NCI-H2029 treated with DMSO at 0.1 percent for 48 hours (cell line): ENCODE data around the gene MAP3K12.

Experiments used
- DNase-seq: peaks from one replicate; lab custom pipeline; 2025; lab: John Stamatoyannopoulos, UW

Gene MAP3K12

DNA sequence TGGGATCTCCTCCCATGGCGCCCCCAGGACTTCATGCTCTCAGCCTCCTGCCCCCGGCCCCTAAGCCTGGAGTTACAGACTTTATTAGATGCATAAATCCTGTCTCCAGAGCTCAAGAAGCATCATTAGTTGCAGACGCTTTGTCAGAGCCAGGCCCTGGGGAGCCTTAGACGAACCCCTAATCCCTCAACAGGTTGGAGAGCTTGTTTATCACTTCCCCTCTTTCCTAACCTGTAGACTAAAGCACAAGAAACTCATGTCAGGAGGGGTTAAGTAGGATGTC, 8.3 kb upstream of the MAP3K12 start:
- DNase-seq = no peak

DNA sequence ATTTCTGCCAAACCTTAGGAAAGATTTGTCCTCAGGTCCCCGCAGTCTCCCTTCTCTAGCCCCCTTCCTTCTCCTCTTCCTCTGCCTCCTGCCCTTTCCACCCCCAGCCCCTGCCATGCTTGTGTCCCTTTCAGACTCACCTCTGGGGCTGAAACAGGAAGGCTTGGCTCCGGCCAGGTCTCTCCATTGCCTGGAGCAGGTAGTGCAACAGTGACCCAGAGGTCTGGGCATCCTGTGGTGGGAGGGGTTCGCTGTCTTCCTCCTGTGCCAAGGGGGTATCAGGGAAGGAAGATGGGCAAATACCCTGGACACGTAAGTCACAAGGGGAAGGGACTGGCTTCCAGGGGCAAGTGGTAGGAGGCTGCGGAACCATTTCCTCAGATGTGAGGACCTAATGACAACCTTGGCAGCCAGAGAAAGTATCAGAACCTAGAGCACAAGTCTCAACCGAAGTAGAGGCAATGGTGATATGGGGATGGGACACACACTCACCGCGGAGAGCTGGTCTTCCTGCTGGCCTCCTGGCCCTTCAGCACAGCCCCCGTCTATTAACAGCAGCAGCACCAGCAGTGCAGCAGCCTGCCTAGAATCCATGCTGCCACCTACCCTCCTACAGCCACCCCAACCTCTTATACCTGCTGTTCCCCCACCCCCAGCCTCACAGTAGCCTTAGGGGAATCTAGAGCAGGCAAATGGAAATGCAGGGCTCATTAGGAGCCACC, 7.8 kb upstream of the MAP3K12 start, which contains the start of gene NPFF:
Gene NPFF, minus strand, starts transcription at position 604 of the 722 bp plus-strand sequence. Its CDS starts 10 bp downstream, at position 594.
- DNase-seq = no peak

DNA sequence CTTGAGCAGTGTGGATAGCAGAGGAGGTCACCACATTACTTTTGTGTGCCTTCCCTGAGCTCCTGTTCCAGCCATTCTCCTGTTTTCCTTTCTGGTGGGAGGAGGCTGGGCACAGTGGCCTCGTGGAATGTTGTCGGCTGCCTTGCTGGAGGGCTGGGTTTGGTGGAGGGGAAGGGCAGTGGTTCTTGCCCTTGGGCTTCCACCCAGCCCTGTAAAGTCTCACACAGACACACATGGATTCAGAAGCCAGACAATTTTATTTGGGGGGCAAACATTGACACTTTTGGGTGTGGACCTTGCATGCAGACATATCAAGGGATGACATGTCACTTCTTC, 7.2 kb upstream of the MAP3K12 start:
- DNase-seq = no peak

DNA sequence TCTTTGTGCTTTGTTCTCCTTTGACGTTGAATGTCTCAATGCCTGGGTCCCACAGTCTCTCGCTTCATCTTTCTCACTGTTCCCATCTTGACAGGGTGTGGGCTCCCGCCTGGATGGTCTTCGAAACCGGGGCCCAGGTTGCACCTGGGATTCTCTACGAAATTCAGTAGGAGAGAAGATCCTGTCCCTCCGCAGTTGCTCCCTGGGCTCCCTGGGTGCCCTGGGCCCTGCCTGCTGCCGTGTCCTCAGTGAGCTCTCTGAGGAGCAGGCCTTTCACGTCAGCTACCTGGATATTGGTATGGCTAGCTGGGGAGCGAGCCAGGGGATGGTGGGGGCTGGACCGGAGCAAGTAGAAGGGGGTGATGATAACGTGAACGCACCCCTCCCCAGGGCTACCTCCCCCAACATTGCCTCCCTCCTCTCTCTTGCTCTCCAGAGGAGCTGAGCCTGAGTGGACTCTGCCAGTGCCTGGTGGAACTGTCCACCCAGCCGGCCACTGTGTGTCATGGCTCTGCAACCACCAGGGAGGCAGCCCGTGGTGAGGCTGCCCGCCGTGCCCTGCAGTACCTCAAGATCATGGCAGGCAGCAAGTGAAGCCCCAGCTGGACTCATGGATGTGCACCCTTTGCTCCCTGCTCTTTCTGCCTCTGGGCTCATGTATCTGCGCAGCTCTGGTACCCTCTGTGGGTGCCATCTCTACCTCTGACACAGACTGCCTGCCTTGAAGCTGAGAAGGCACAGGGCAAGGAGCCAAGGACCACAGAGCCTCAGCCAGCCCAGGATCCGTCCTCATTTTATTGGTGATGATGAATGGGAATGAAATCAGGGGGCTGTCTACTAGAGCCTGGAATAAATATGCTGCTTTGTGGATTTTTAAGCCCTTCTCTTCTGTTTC, 6.5 kb upstream of the MAP3K12 start:
- no peak for DNase-seq

DNA sequence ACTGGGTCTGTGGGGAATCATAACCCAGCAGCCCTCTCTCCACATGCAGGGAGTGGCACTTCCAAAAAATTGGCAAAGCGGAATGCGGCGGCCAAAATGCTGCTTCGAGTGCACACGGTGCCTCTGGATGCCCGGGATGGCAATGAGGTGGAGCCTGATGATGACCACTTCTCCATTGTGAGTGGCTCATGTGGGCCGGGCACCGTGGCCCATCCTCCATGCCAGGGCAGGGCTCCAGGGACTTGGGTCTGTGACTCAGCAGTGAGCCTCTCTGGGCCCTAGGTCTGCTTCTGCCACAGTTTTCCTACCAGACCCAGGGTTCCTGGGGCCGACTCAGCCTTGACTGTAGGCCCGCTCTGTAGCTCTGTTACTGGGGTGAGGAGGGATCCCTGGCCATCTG, 5.8 kb upstream of the MAP3K12 start:
- DNase-seq = no peak

DNA sequence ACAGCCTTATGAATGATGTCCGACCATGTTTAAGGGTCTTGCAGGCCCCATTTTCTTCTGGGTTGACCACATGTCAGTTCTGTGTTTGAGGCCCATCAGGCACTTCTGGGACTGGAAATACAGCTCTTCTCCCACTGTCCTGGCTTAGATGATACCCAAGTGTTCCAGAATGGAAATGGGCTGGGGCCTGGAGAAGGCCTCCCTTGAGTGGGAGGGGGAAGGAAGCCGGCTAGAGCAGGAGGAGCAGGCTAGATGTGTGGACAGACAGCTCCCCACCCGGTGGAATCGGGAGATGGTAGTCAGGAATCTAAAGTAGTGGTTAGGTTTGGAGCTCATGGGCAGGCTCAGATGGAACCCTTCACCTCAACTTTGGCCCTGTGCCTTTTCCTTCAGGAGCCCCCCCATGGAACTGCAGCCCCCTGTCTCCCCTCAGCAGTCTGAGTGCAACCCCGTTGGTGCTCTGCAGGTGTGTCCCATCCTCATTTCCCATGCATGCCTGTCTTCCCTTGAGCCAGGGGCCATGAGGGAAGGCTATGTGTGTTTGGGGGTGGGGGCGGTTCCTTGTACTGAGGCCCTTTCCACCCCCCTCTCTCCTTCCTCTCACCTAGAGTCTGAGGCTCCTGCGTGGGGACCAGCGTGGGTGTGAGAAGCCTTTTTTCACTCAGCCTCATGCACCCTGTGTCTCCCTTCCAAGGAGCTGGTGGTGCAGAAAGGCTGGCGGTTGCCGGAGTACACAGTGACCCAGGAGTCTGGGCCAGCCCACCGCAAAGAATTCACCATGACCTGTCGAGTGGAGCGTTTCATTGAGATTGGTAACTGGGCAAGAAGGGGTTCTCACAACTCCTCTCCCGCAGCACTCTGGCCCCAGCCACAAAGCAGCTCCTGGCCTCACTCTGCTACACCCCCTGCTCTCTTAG, 5.0 kb upstream of the MAP3K12 start:
- no peak for DNase-seq

DNA sequence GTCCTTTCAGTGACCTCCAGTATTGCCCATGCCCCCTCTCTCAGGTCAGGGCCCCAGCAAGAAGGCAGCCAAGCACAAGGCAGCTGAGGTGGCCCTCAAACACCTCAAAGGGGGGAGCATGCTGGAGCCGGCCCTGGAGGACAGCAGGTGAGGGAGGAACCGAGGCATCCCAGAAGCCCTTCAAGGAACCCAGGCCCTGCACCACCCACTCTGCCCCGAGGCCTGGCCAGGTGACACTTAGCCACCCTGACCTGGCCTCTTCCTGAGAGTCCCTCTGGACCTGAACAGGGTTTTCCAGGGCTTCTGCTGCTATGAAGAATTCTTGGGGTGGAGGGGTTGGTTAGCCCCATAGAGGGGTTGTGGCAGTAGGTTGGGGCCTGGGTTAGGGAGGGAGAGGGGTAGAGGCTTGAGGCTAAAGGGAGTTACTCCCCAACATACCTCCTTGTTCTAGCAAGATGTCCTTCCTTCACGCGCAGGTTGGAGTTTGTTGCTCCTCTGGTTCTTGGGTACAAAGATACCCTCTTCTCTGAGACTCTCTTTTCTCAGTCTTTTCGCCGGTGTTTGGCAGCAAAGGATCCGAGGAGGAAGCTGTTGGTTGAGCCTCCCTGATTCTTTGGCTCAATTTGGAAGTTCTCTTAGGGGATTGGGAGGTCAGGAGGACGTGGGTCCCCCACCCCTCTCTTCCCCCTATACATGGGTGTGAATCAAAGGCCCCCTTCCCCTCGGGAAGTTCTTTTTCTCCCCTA, 3.9 kb upstream of the MAP3K12 start:
- DNase-seq = no peak

DNA sequence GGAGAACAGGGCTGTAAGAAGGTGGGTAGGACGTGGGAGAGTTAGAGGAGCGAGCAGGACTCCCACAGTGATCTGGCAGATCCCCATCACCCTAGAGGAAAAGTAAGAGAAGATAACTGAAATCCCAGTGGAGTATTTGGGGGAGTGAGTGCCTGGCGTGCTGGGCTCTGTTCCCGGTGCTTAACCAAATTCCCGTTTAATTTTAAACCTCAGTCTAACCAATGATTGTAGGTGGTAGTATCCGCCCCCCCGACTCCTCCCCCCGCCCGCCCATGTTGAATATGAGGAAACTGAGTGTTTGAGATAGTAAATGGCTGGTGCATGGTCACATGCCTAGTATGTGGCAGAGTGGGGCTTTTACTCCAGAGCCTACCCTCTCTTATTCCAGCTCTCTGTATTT, 3.1 kb upstream of the MAP3K12 start:
- no peak for DNase-seq

DNA sequence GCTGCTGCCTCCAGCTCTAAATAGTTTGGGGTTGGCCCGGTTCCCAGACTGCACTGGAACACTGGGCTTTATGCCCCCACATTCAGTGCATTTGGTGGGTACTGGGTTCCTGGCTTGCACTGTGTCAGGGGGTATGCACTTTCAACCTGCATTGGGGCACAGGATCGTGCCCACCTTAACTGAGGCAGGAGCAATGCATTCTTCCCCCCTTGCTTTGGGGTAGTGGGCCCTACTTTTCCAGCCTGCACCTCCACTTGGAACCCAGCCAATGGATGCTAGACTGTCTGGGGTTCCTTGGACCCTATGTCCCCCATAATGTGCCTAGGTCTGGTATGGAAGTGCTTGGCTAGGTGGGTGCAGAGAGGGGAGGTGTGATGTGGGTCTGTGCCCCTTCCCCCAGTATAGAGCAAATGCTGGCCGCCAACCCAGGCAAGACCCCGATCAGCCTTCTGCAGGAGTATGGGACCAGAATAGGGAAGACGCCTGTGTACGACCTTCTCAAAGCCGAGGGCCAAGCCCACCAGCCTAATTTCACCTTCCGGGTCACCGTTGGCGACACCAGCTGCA, 2.4 kb upstream of the MAP3K12 start:
- no peak for DNase-seq

DNA sequence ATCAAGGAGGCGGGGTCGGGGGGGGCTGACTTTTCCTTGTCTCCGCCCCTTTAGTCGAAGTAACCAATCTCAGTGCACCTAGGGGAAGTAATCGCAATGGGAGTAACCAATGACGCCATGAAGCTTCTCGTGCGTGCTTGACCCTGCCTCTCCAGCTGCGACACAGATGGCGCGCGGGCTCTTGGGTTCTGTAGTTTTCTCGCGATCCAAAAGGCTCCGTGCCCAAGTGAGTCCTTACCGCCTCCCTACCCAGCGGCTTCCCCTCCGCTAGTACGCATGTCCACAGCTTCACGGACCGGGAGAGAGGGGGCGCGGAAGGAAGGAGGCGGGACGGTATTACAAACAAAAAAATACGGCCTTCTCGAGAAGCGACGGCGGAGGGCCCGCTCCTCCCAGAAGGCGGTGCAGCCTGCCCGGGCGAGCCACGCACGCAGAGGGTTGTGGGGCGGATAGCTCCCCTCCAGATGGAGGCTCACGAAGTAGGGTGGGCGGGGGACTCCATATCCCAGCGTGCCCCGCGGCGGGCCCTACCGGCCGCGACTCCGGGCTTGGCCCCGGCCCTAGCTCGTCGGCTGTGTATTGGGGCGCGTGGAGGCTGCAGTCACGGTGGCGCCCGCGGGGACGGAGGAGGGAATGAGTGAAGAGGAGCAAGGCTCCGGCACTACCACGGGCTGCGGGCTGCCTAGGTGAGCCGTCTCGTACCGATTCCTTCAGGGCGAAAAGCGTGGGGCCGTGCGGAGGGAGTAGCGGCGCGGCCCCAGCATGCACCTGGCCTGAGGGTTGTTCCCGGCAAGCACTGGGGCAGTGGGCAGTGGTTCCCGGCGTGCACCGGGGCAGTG, 1.7 kb upstream of the MAP3K12 start, which contains the start of gene TARBP2:
Gene TARBP2, plus strand, starts transcription at position 508 of the 839 bp plus-strand sequence. Its CDS starts 126 bp downstream, at position 634.
- peak; percentile 98 for DNase-seq

DNA sequence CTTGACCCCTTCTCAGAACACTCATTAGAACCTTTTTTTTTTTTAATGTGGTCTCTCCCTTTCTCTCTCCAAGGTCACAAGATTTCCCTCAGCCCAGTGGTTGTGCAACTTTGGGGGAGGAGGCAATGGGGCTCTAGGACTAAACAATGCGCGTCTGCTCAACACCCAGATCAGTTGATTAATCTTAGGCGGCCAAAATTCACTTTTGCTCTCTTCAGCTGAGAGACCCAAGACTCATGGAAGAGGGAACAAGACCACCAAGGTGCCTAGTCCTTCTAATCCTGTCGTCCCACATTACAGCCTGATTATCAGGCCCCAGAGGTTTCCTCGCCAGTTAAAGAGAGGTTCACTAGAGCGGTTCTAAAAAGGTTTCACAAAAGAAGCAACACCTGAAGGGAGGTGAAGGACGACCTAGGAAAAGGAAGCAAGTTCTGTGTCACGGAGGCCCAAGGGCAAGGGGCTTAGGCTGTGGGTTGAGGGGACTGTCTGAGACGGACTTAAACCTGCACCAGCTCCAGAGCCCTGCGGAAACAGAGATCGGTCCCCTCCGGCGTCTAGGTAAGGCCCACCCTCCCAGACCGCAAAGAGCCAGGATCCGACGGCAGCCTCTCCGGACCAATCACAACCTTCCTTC, 1.0 kb upstream of the MAP3K12 start:
- no peak for DNase-seq

DNA sequence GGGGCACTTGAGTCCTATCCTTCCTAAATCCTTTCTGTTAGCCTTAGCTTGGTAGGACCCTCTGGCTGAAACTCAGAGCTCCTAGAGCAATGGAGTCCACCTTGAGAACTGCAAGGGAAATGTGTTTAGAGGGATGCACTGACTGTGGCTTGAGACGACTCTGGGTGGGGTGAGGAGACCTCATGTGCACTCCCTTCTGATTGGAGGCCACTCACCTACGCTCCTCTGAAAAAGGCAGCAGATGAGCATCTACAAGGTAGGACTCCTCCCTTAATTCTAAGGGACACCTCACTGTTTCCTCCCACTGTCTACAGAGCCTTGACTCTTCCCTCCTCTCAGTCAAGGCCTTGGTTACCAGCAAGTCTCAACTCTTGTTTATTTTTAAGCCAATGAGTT, 1.0 kb downstream of the MAP3K12 start:
- DNase-seq = no peak

DNA sequence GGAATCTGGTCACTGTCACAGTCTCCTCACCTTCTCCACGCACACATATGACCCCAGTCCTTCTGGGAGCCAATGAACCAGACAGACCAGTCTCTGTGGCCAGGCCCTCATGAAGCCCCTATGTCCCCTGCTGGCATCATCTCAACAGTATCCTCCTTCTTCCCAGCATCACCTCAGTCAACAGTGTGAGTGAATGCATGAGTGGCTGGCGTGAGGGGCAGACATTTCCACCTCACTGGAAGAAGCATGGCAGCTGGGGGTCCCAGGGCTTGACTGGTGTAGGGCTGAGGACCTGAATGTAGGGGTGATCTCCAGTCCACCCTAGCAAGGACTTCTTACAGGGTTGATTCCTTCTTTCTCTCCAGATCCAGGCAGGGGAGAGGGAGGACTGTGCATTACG, 1.8 kb downstream of the MAP3K12 start:
- no peak for DNase-seq

DNA sequence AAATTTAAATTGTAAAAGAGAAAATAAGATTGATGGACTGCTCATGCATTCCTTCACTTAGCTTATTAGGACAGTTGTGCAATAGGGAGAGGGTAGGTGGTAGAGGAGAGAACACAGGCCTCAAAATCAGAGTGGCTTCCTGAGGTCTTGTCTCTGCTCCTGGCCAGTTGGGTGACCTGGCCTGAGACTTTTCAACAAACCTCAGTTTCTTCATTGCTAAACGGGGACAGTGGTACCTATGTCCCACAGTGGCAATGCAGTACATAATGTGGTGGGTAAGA, 2.6 kb downstream of the MAP3K12 start:
- no peak for DNase-seq

DNA sequence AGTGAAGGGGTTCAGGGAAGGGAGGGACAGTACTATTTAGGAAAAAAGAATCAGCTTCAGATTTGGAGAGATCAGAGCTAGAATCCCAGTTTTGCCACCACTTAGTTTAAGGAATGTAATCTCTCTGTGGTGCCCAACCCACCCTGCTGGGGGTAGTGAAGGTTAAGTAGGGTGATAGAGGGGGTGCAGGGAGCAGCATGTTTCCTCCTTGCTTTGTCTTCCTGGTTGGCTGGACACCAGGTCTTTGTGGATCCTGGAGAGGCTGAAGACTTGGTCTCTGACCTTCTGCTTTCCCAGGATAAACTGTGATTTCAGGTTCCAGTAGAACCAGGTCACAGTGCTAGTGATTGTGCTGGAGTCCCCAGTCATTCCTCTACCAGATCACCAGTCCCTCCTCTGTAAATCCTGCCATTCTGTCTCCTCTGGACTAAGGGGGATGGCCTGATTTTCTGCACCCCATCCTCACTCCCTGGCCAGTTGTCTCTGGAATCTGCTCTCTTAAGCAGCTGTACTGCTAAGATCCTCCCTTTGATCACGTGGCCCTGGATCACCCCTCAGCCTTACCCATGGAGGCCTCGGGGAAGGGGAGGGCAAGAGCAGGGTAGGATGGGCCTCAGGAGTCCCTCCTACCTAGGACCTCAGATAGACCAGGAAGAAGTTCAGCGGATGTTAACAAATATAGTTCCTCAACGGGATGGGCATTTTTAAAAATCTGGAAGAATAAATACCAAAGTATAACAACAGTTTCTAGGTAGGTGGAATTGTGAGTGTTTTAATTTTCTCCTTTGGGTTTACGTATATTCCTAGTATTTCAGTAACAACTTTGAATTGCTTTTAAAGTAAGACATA, 3.1 kb downstream of the MAP3K12 start:
- no peak for DNase-seq

DNA sequence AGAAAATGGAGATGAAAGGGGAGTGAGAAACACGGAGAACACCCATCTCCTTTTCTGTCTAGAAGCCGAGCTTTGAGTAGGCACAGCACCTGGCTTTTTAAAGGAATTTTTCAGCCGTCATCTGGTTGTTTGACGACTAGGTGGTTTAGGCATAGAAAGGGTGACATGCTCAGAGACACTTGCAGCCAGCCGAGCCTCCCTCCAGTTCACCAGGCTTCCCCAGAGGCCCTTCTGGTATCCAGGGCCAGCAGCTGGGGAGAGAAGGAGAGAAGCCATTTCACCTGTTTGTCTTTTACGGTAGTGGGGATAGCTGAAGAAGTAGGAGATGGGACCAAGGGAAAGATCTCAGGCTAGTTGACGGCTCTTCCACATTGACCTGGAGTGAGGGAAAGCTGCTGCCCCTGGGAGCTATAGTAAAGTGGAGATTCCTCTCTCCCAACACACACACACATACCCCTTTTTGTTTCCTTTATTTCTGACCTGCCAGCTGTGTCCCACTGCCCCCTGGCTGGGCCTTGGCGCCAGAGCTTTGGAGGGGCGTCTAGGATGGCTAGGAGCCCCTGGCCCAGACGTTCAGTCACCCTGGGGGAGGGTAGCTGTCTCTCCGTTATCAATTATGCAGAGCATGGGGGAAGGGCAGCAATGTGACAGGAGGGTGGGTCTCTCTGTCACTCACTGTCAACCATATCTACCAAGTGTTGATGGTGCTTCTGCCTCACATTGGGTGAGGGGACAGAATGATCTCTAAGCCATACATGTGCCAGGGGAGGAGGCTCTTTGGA, 5.5 kb downstream of the MAP3K12 start:
- no peak for DNase-seq

DNA sequence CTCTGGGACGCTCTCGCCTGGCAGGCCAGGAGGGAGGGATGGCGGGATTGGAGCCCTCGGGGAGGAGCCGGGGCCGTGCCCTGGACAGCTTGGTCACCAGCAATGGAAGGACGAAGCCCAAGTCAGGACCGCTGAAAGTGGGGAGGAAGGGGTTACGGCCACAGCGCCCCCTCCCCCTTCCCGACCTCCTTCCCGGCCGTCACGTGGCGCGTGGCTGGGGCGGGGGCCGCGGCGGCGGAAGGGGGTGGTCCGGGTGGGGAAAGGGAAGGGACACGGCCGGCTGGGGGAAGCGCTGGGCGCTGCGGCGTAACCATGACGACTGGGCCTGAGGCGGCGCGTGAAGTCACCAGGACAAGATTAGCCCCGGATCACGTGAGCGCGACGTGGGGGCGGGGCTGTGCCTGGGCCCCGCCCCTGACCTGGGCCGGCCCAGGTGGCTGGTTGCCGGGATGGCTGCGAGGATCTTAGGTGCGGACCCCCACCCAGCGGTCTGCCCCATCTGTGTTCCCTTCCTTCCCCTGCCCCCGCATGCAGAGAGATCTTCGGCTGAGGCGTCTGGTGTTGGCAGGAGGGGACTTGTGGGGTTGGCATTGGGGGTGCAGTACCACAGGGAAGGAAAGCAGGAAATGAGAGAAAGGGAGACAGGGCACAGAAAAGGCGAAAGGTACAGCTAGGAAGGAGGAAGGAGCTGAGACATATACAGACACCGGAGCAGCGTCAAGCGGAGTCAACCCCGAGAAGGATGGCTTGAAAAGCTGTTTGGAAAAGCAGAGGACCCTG, 6.2 kb downstream of the MAP3K12 start:
- peak; percentile 53 for DNase-seq

DNA sequence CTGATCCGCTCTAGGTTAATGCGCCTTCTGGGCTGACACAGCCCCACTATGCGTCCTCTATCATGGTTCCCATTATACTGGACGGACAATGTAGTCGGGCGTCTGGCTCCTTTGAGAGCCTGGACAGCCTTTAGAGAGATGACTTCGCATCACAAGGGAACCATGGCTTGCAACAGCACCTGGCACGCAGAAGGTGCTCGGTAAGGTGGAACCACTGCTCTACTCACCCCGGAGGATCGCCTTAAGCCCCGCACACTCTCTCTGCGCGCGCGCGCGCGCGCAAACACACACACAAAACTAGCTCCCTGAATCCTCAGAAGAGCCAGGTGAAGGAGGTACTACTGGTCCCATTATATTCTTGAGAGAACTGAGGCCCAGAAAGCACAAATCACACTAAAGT, 7.1 kb downstream of the MAP3K12 start:
- DNase-seq = no peak
